ENCODE measurements around the gene STOX2. TPM values are rescaled to one million over a fixed set of nuclear protein-coding genes. Genes with fewer than 3 reads are reported as not detected.

STOX2 gene
- total RNA-seq, 4 donors from 2014 or later = 4.2 to 14.9 (median 10.9) TPM

- TF ChIP-seq POLR2A (IDR thresholded peaks at IDR 0.05) = no peak
- TF ChIP-seq, protein P1, sequence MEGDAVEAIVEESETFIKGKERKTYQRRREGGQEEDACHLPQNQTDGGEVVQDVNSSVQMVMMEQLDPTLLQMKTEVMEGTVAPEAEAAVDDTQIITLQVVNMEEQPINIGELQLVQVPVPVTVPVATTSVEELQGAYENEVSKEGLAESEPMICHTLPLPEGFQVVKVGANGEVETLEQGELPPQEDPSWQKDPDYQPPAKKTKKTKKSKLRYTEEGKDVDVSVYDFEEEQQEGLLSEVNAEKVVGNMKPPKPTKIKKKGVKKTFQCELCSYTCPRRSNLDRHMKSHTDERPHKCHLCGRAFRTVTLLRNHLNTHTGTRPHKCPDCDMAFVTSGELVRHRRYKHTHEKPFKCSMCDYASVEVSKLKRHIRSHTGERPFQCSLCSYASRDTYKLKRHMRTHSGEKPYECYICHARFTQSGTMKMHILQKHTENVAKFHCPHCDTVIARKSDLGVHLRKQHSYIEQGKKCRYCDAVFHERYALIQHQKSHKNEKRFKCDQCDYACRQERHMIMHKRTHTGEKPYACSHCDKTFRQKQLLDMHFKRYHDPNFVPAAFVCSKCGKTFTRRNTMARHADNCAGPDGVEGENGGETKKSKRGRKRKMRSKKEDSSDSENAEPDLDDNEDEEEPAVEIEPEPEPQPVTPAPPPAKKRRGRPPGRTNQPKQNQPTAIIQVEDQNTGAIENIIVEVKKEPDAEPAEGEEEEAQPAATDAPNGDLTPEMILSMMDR (IDR thresholded peaks at IDR 0.05) = no peak
Observed at GRCh38 chr4:184062769-184063168, 157.7 kb downstream of the STOX2 start.

GRCh38 chr4:184064877-184065276, 159.8 kb downstream of the STOX2 start:
- DNase-seq (ENCODE audit: low spot score in 2 of 2) = no peak
- no peak overlapping the region for H3K4me3 ChIP-seq (ENCODE audit: low read depth, poor library complexity, severe bottlenecking)
- intact Hi-C loops (cut with DNase I; ENCODE audit: low total_unique reads) = no loop called here
- 80 to 84% methylated on average over 5 of the region's 5 CpGs for WGBS, 2 donors
- TF ChIP-seq, protein P1 (IDR thresholded peaks at IDR 0.05) = no peak
- no peak for TF ChIP-seq POLR2A (IDR thresholded peaks at IDR 0.05)

More at GRCh38 chr4:184062769-184063168, 157.7 kb downstream of the STOX2 start:
- H3K4me3 ChIP-seq (ENCODE audit: low read depth, poor library complexity, severe bottlenecking) = no peak overlapping the region
- intact Hi-C loops (cut with DNase I; ENCODE audit: low total_unique reads) = no loop called here
- 85 to 92% methylated on average over 7 of the region's 7 CpGs for WGBS, 2 donors
- no peak for DNase-seq (ENCODE audit: low spot score in 2 of 2)

DNA sequence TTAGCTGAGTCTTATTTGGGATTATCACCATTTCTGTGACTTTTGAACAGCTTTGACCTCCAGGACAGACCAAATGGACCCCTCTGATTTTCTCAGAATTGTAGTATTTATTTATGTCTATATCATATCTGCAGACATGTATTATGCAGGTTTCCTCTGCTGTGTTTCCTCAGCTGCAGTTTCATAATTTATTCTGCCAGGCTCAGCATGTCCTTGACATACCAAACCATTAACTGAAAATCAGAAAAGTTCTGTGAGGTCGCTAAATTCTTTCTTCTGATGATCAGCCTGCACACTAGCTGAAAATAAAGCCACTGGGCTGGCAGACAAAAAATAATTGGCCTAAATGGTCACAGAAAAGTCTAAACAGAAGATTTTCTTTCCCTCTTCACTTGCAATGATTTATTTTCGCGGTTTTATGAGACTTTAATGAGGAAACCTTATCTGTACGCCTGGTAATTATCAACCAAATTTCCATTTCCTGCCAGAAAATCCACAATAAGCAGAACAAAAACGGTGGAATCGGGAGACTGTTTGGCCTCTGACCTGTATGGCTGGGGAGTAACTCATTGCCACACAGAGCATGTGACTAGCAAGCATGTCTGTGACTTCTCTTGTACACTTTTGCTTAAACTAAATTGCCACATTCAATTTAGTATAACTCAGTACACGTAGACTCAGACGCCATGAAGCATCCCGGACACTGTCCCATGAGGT, 161.6 kb downstream of the STOX2 start:
- intact Hi-C loops (cut with DNase I; ENCODE audit: low total_unique reads) = no loop called here
- no peak for DNase-seq (ENCODE audit: low spot score in 2 of 2)
- no peak overlapping the region for H3K4me3 ChIP-seq (ENCODE audit: low read depth, poor library complexity, severe bottlenecking)
- TF ChIP-seq POLR2A (IDR thresholded peaks at IDR 0.05) = no peak
- TF ChIP-seq, protein P1 (IDR thresholded peaks at IDR 0.05) = no peak
- 62 to 66% methylated on average over 9 of the region's 9 CpGs for WGBS, 2 donors

GRCh38 chr4:184067931-184068554, 162.9 kb downstream of the STOX2 start:
- no peak for DNase-seq (ENCODE audit: low spot score in 2 of 2)
- H3K4me3 ChIP-seq (ENCODE audit: low read depth, poor library complexity, severe bottlenecking) = no peak overlapping the region
- intact Hi-C loops (cut with DNase I; ENCODE audit: low total_unique reads) = no loop called here
- 78 to 81% methylated on average over 9 of the region's 9 CpGs for WGBS, 2 donors
- TF ChIP-seq, protein P1 (IDR thresholded peaks at IDR 0.05) = no peak
- no peak for TF ChIP-seq POLR2A (IDR thresholded peaks at IDR 0.05)

Other genes with a start within 250 kb of the STOX2 start
- 10 to 100 TPM in 3 of 4 donors, 1 to 10 TPM in 1; 8.5 to 18.9 (median 13.7) TPM for gene RWDD4, start 246.1 kb upstream of the STOX2 start, total RNA-seq
- gene TRAPPC11, start 246.0 kb upstream of the STOX2 start, total RNA-seq = 10 to 100 TPM; 30.3 to 41.7 (median 34.0) TPM